Astrocyte (in vitro differentiated cells and primary cell): ENCODE data around the gene NIPBL.

Source experiments
- EZH2 ChIP-seq: IDR thresholded peaks from 2 replicates; pipeline ENCODE4 v1.6.1; 2012; ENCODE audit warnings: mild to moderate bottlenecking, low read length, inconsistent platforms; ENCODE audit not compliant: insufficient read depth
- TF ChIP-seq, protein P1 (sequence below): IDR thresholded peaks from 2 replicates; pipeline ENCODE4 v1.5.1; 2011; ENCODE audit warnings: low read depth, mild to moderate bottlenecking, inconsistent platforms, low read length, moderate library complexity; ENCODE audit not compliant: insufficient read depth

DNA sequence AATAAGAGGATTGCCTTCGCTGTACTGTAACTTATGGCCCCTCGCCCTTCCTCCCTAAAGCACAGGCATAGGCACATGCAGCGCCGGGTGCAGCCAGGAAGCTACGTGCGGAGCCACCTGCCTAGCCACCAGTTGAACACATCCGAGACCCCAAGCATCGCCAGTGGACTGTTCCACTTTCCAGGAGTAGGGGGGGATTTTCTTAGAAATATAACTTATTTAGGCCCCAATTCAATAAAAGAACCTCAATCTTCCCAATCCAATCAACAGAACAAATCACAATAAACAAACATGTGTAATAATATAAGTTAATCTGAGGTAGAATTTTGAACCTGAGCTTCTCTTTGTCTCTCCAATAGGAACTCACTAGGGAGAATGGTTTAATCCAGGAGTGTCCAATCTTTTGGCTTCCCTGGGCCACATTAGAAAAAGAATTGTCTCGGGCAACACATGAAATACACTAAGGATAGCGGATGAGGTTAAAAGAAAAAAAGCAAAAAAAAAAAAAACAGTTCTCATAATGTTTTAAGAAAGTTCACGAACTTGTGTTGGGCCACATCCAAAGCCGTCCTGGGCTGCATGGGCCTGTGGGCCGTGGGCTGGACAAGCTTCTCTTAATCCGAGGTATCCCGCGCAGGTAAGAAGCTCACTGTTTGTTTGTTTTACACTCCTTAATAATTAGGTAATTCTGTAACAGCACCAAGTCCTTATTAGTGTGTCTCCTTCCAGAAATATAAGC is 22.0 kb upstream of the NIPBL start:
- TF ChIP-seq, protein P1, sequence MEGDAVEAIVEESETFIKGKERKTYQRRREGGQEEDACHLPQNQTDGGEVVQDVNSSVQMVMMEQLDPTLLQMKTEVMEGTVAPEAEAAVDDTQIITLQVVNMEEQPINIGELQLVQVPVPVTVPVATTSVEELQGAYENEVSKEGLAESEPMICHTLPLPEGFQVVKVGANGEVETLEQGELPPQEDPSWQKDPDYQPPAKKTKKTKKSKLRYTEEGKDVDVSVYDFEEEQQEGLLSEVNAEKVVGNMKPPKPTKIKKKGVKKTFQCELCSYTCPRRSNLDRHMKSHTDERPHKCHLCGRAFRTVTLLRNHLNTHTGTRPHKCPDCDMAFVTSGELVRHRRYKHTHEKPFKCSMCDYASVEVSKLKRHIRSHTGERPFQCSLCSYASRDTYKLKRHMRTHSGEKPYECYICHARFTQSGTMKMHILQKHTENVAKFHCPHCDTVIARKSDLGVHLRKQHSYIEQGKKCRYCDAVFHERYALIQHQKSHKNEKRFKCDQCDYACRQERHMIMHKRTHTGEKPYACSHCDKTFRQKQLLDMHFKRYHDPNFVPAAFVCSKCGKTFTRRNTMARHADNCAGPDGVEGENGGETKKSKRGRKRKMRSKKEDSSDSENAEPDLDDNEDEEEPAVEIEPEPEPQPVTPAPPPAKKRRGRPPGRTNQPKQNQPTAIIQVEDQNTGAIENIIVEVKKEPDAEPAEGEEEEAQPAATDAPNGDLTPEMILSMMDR, result no peak
- no peak for TF ChIP-seq EZH2
